ENCODE measurements around the gene SHC4. TPM values are rescaled to one million over a fixed set of nuclear protein-coding genes. Genes with fewer than 3 reads are reported as not detected.
"Not testable (repeated sequence)": the region's sequence is repeated elsewhere in the genome, so short reads cannot be mapped to it uniquely, and the experiment has no call there.

The SHC4 gene
- total RNA-seq, 4 donors from 2014 or later: 0.63 to 4.7 (median 1.6) TPM

- 41 to 47% methylated on average over 3 of the region's 3 CpGs for WGBS, 2 donors
- no peak for TF ChIP-seq POLR2A (IDR thresholded peaks at IDR 0.05)
- no peak for TF ChIP-seq CTCF (IDR thresholded peaks at IDR 0.05)
- no peak overlapping the region for H3K4me3 ChIP-seq (ENCODE audit: low read depth, poor library complexity, severe bottlenecking)
- DNase-seq (ENCODE audit: low spot score in 2 of 2): no peak
- intact Hi-C loops (cut with DNase I; ENCODE audit: low total_unique reads): no loop called here
These were observed 47.9 kb downstream of the SHC4 start for GRCh38 chr15:48915861-48916260.

GRCh38 chr15:48914717-48915116 is 49.0 kb downstream of the SHC4 start:
- no peak overlapping the region for H3K4me3 ChIP-seq (ENCODE audit: low read depth, poor library complexity, severe bottlenecking)
- no peak for DNase-seq (ENCODE audit: low spot score in 2 of 2)
- no peak for TF ChIP-seq POLR2A (IDR thresholded peaks at IDR 0.05)
- TF ChIP-seq CTCF (IDR thresholded peaks at IDR 0.05): no peak
- WGBS, 2 donors: 95 to 97% methylated on average over 3 of the region's 3 CpGs
- intact Hi-C loops (cut with DNase I; ENCODE audit: low total_unique reads): no loop called here

GRCh38 chr15:48913141-48913540 is 50.6 kb downstream of the SHC4 start:
- no peak for DNase-seq (ENCODE audit: low spot score in 2 of 2)
- no peak overlapping the region for H3K4me3 ChIP-seq (ENCODE audit: low read depth, poor library complexity, severe bottlenecking)
- intact Hi-C loops (cut with DNase I; ENCODE audit: low total_unique reads): no loop called here
- TF ChIP-seq POLR2A (IDR thresholded peaks at IDR 0.05): no peak
- no peak for TF ChIP-seq CTCF (IDR thresholded peaks at IDR 0.05)
- WGBS, 2 donors: 84 to 96% methylated on average over 4 of the region's 4 CpGs

GRCh38 chr15:48910554-48910953 is 53.2 kb downstream of the SHC4 start:
- DNase-seq (ENCODE audit: low spot score in 2 of 2); intact Hi-C loops (cut with DNase I; ENCODE audit: low total_unique reads); H3K4me3 ChIP-seq (ENCODE audit: low read depth, poor library complexity, severe bottlenecking): not testable (repeated sequence)
- 87 to 88% methylated on average over 2 of the region's 2 CpGs for WGBS, 2 donors

GRCh38 chr15:48909313-48909712 is 54.4 kb downstream of the SHC4 start:
- 65 to 75% methylated on average over 2 of the region's 2 CpGs for WGBS, 2 donors
- DNase-seq (ENCODE audit: low spot score in 2 of 2); H3K4me3 ChIP-seq (ENCODE audit: low read depth, poor library complexity, severe bottlenecking): not testable (repeated sequence)
- intact Hi-C loops (cut with DNase I; ENCODE audit: low total_unique reads): loop anchor here (5.0 kb wide), 1 partner anchor 913 kb away; no protein-coding TSS in a partner anchor

GRCh38 chr15:48905847-48906246 is 57.9 kb downstream of the SHC4 start:
- DNase-seq (ENCODE audit: low spot score in 2 of 2): no peak
- 69 to 79% methylated on average over 1 of the region's 1 CpG for WGBS, 2 donors
- intact Hi-C loops (cut with DNase I; ENCODE audit: low total_unique reads): loop anchor here (5.0 kb wide), 1 partner anchor 916 kb away; no protein-coding TSS in a partner anchor
- TF ChIP-seq CTCF (IDR thresholded peaks at IDR 0.05): no peak
- no peak for TF ChIP-seq POLR2A (IDR thresholded peaks at IDR 0.05)
- H3K4me3 ChIP-seq (ENCODE audit: low read depth, poor library complexity, severe bottlenecking): no peak overlapping the region

GRCh38 chr15:48905216-48905615 is 58.5 kb downstream of the SHC4 start:
- intact Hi-C loops (cut with DNase I; ENCODE audit: low total_unique reads): loop anchor here (5.0 kb wide), 1 partner anchor 917 kb away; no protein-coding TSS in a partner anchor
- no peak for DNase-seq (ENCODE audit: low spot score in 2 of 2)
- H3K4me3 ChIP-seq (ENCODE audit: low read depth, poor library complexity, severe bottlenecking): no peak overlapping the region
- no peak for TF ChIP-seq CTCF (IDR thresholded peaks at IDR 0.05)
- TF ChIP-seq POLR2A (IDR thresholded peaks at IDR 0.05): no peak

Measured in lower leg skin (tissue), 4 donors.